Neural progenitor cell (in vitro differentiated cells): ENCODE measurements around the gene BTAF1. TPM values are rescaled to one million over a fixed set of nuclear protein-coding genes. Genes with fewer than 3 reads are reported as not detected.

Experiments used
- DNase-seq: peaks from one replicate; pipeline ENCODE4 v3.0.0-alpha.2; 2016; ENCODE audit warnings: low spot score
- H2AFZ ChIP-seq: fragments of 200-600 bp; sonication (generic); replicated peaks from 2 replicates; pipeline ENCODE4 v1.6.1; 2016; ENCODE audit warnings: antibody characterized with exemption
- H3F3A ChIP-seq: fragments of 200-600 bp; sonication (generic); 2 replicates; pipeline ENCODE4 v1.6.1; 2016; ENCODE audit warnings: antibody characterized with exemption, low read depth
- H3K27ac ChIP-seq: fragments of 200-600 bp; sonication (generic); 2 replicates; pipeline ENCODE4 v1.5.1; 2016; ENCODE audit warnings: mild to moderate bottlenecking
- H3K27me3 ChIP-seq: fragments of 200-600 bp; sonication (generic); 2 replicates; pipeline ENCODE4 v1.6.1; 2016; ENCODE audit warnings: mild to moderate bottlenecking, moderate library complexity
- H3K36me3 ChIP-seq: fragments of 200-600 bp; sonication (generic); 2 replicates; pipeline ENCODE4 v1.5.1; 2016
- H3K4me1 ChIP-seq: fragments of 200-600 bp; sonication (generic); 2 replicates; pipeline ENCODE4 v1.6.1; 2016; ENCODE audit warnings: mixed run types
- H3K4me2 ChIP-seq: fragments of 200-600 bp; sonication (generic); 2 replicates; pipeline ENCODE4 v1.6.1; 2016
- H3K4me3 ChIP-seq: fragments of 200-600 bp; sonication (generic); 2 replicates; pipeline ENCODE4 v1.5.1; 2016
- H3K79me2 ChIP-seq: fragments of 200-600 bp; sonication (generic); 2 replicates; pipeline ENCODE4 v1.6.1; 2016; ENCODE audit warnings: low read depth
- H3K9ac ChIP-seq: fragments of 200-600 bp; sonication (generic); 2 replicates; pipeline ENCODE4 v1.6.1; 2016
- H3K9me3 ChIP-seq: fragments of 200-600 bp; sonication (generic); 2 replicates; pipeline ENCODE4 v1.5.1; 2016; ENCODE audit warnings: low read depth
- H4K20me1 ChIP-seq: fragments of 200-600 bp; sonication (generic); 2 replicates; pipeline ENCODE4 v1.6.1; 2016; ENCODE audit warnings: low read depth
- H3K27ac Mint-ChIP-seq: 3 replicates; pipeline ENCODE4 v1.8.0; 2021; ENCODE audit warnings: mixed read lengths
- H3K27me3 Mint-ChIP-seq: 2 replicates; pipeline ENCODE4 v1.8.0; 2022; ENCODE audit warnings: low read depth, mild to moderate bottlenecking, inconsistent platforms, moderate library complexity, mixed read lengths; ENCODE audit not compliant: insufficient read depth
- H3K36me3 Mint-ChIP-seq: 3 replicates; pipeline ENCODE4 v1.8.0; 2021; ENCODE audit warnings: mixed read lengths
- H3K4me1 Mint-ChIP-seq: 3 replicates; pipeline ENCODE4 v1.8.0; 2021; ENCODE audit warnings: mixed read lengths
- H3K4me3 Mint-ChIP-seq: 3 replicates; pipeline ENCODE4 v1.8.0; 2021; ENCODE audit warnings: mild to moderate bottlenecking, moderate library complexity, mixed read lengths
- H3K9me3 Mint-ChIP-seq: 3 replicates; pipeline ENCODE4 v1.8.0; 2020; ENCODE audit warnings: mixed read lengths
- CTCF ChIP-seq: fragments of 200-600 bp; sonication (generic); IDR thresholded peaks from 2 replicates; pipeline ENCODE4 v1.5.1; 2017; ENCODE audit warnings: antibody characterized with exemption, mild to moderate bottlenecking
- EZH2 ChIP-seq: fragments of 200-600 bp; sonication (generic); IDR thresholded peaks from 2 replicates; pipeline ENCODE4 v1.6.1; 2017; ENCODE audit warnings: antibody characterized with exemption, mild to moderate bottlenecking, moderate library complexity
- EZH2phosphoT487 ChIP-seq: fragments of 200-600 bp; sonication (generic); IDR thresholded peaks from 2 replicates; pipeline ENCODE4 v1.6.1; 2017; ENCODE audit warnings: antibody characterized with exemption
- total RNA-seq: library from RNA; depleted of rRNA; stranded (reverse); fragments of >200 nt; gene quantifications from 2 replicates; pipeline ENCODE4 v1.2.3, GENCODE V29; 2015; ENCODE audit warnings: low replicate concordance

BTAF1 gene
- total RNA-seq, 1 donor from 2014 or later, result 127 TPM

DNA sequence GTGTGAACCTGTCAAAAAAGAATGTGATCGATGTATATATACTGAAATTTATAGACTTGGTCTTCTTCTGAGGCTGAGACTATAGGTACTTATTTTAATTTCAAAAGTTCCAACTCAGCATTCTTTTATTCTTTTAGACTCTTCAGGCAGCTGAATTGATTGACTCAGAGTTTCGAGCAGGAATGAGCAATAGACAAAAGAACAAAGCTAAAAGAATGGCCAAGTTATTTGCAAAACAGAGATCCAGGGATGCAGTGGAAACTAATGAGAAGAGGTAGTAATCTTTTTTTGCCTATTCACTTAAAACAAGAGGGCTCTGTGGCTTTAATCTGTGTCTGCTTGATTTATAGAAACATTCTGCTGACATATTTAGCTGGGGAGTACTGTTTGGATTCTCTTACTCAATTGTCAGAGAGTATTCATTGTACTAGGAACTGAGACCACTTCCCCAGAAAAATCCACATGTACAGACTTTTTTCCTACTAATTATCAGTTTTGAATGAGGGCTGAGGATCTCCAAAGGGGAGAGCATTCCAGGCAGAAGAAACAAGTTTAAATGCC lies 30.1 kb downstream of the BTAF1 start:
- Histone ChIP-seq H3K79me2 (peaks cover 23% of the 10 kb centered on the region), H3K27ac (peak overlapping the region; percentile 65), H2AFZ (no peak overlapping the region), H3K4me3 (no peak overlapping the region), H3K27me3 (no peaks in the 10 kb centered on the region), H3K9me3 (no peaks in the 10 kb centered on the region), H4K20me1 (peaks cover 31% of the 10 kb centered on the region), H3F3A (peaks cover 32% of the 10 kb centered on the region), H3K4me2 (peak overlapping the region; percentile 36), H3K36me3 (peaks cover 33% of the 10 kb centered on the region), H3K9ac (no peak overlapping the region), H3K4me1 (peaks cover 19% of the 10 kb centered on the region)
- peak; percentile 19 for DNase-seq
- Mint-ChIP-seq H3K27ac (no peak overlapping the region), H3K4me3 (no peak overlapping the region), H3K9me3 (no peaks in the 10 kb centered on the region), H3K4me1 (no peaks in the 10 kb centered on the region), H3K36me3 (peaks cover 29% of the 10 kb centered on the region), H3K27me3 (no peaks in the 10 kb centered on the region)
- no peak for TF ChIP-seq EZH2phosphoT487

DNA sequence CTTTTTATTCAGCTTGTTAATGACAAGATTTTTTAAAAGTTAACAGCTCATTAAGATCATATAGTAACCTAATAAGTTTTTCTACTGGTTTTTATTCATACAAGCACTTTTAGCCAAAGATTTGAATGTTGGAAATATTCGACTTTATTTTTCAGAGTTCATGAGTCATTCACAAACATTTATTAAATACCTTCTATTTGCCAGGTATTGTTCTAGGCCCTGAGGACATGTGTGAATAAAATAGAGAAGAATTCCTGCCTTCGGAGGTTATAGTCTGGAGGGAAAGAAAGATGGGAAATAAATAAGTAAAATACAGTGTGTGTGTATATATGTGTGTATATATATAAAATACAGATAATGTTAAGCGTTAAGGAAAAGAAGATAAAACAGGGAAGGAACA lies 31.5 kb downstream of the BTAF1 start:
- H3K79me2 ChIP-seq, result peaks cover 12% of the 10 kb centered on the region
- no peak overlapping the region for H3K27ac Mint-ChIP-seq
- H3K4me1 ChIP-seq, result peaks cover 19% of the 10 kb centered on the region
- no peaks in the 10 kb centered on the region for H3K27me3 ChIP-seq
- H3K9ac ChIP-seq, result no peak overlapping the region
- no peak overlapping the region for H3K4me3 Mint-ChIP-seq
- no peaks in the 10 kb centered on the region for H3K9me3 Mint-ChIP-seq
- H3K9me3 ChIP-seq, result no peaks in the 10 kb centered on the region
- no peak overlapping the region for H3K4me2 ChIP-seq
- no peak for TF ChIP-seq CTCF
- TF ChIP-seq EZH2phosphoT487, result no peak
- no peak for TF ChIP-seq EZH2
- peaks cover 19% of the 10 kb centered on the region for H4K20me1 ChIP-seq
- no peak overlapping the region for H2AFZ ChIP-seq
- H3F3A ChIP-seq, result peaks cover 28% of the 10 kb centered on the region
- no peak for DNase-seq
- H3K36me3 ChIP-seq, result peaks cover 37% of the 10 kb centered on the region
- no peaks in the 10 kb centered on the region for H3K4me1 Mint-ChIP-seq
- no peak overlapping the region for H3K27ac ChIP-seq
- H3K36me3 Mint-ChIP-seq, result peaks cover 29% of the 10 kb centered on the region
- H3K27me3 Mint-ChIP-seq, result no peaks in the 10 kb centered on the region
- H3K4me3 ChIP-seq, result no peak overlapping the region

- DNase-seq, result no peak
- no peaks in the 10 kb centered on the region for H3K4me1 Mint-ChIP-seq
- TF ChIP-seq CTCF (no peak), EZH2 (no peak), EZH2phosphoT487 (no peak)
- H3K27me3 ChIP-seq, result no peaks in the 10 kb centered on the region
- no peak overlapping the region for H3K9ac ChIP-seq
- peaks cover 19% of the 10 kb centered on the region for H4K20me1 ChIP-seq
- H3F3A ChIP-seq, result peaks cover 16% of the 10 kb centered on the region
- no peak overlapping the region for H3K4me2 ChIP-seq
- no peak overlapping the region for H3K4me3 Mint-ChIP-seq
- H3K9me3 ChIP-seq, result no peaks in the 10 kb centered on the region
- peaks cover 12% of the 10 kb centered on the region for H3K79me2 ChIP-seq
- no peak overlapping the region for H2AFZ ChIP-seq
- H3K4me1 ChIP-seq, result peaks cover 19% of the 10 kb centered on the region
- H3K9me3 Mint-ChIP-seq, result no peaks in the 10 kb centered on the region
- no peak overlapping the region for H3K27ac Mint-ChIP-seq
- H3K27me3 Mint-ChIP-seq, result no peaks in the 10 kb centered on the region
- H3K27ac ChIP-seq, result no peak overlapping the region
- H3K36me3 Mint-ChIP-seq, result peaks cover 27% of the 10 kb centered on the region
- no peak overlapping the region for H3K4me3 ChIP-seq
- peaks cover 37% of the 10 kb centered on the region for H3K36me3 ChIP-seq
These were observed 33.5 kb downstream of the BTAF1 start for GRCh38 chr10:91957091-91957490.

DNA sequence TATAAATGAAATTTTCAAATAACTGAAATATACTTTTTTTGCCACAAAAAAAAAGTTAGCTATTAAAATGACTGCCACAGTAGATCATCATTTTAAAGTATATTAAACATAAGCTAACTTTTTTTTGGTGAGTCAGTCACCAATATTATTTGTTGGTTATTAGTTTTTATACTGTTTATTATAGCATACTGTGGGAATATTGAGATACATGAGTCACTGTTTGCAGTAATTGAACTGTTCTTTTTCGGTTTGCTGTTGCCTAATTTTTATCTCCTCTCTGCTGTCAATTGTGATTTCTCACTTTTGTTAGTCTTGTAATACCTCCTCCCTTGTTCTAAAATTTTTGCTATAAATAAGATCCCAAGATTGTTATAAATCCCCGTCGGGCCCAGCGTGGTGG lies 45.7 kb downstream of the BTAF1 start:
- Histone ChIP-seq H3K9ac (no peak overlapping the region), H3K4me2 (no peak overlapping the region), H3K36me3 (peaks cover 8% of the 10 kb centered on the region), H2AFZ (no peak overlapping the region), H3K4me1 (peaks cover 8% of the 10 kb centered on the region), H4K20me1 (no peaks in the 10 kb centered on the region), H3K79me2 (no peaks in the 10 kb centered on the region), H3K27ac (no peak overlapping the region), H3K4me3 (no peak overlapping the region), H3F3A (no peaks in the 10 kb centered on the region), H3K27me3 (no peaks in the 10 kb centered on the region), H3K9me3 (no peaks in the 10 kb centered on the region)
- TF ChIP-seq CTCF (no peak), EZH2phosphoT487 (no peak), EZH2 (no peak)
- H3K27ac Mint-ChIP-seq, result peak overlapping the region; percentile 38
- DNase-seq, result no peak
- H3K4me3 Mint-ChIP-seq, result no peak overlapping the region
- no peaks in the 10 kb centered on the region for H3K9me3 Mint-ChIP-seq
- H3K36me3 Mint-ChIP-seq, result peaks cover 34% of the 10 kb centered on the region
- H3K27me3 Mint-ChIP-seq, result no peaks in the 10 kb centered on the region
- H3K4me1 Mint-ChIP-seq, result no peaks in the 10 kb centered on the region
